SU-DHL-6 (cell line): Measurements from ENCODE around the gene PPP6R3.

ENCODE experiments used
- CTCF ChIP-seq: fragments of 200-600 bp; sonication (generic); IDR thresholded peaks from one replicate; pipeline ENCODE4 v1.5.1; 2017; ENCODE audit warnings: antibody characterized with exemption, mild to moderate bottlenecking, low read length, moderate library complexity; ENCODE audit not compliant: insufficient read depth, poor library complexity, severe bottlenecking
- EZH2phosphoT487 ChIP-seq: fragments of 200-600 bp; sonication (generic), shearing (Covaris generic); conservative IDR thresholded peaks from 2 replicates; pipeline ENCODE4 v1.6.1; 2018; ENCODE audit warnings: mild to moderate bottlenecking, antibody characterized with exemption, low read length, moderate library complexity, mixed read lengths

- TF ChIP-seq CTCF (no peak), EZH2phosphoT487 (no peak)
These were observed 57.6 kb downstream of the PPP6R3 start for GRCh38 chr11:68518191-68518590.
